IgD-negative memory B cell (primary cell): ENCODE results near the gene RTN4R. TPM values are rescaled to one million over a fixed set of nuclear protein-coding genes. Genes with fewer than 3 reads are reported as not detected.
"Not testable (repeated sequence)": the region's sequence is repeated elsewhere in the genome, so short reads cannot be mapped to it uniquely, and the experiment has no call there.

Source experiments
- H3K27ac Mint-ChIP-seq, 3 donors: one replicate each; pipeline ENCODE4 v1.8.0; 2020 to 2022; ENCODE audit warnings: mild to moderate bottlenecking in 3 of 3, mixed read lengths in 3 of 3, moderate library complexity in 1 of 3
- H3K27me3 Mint-ChIP-seq: one replicate; pipeline ENCODE4 v1.8.0; 2021; ENCODE audit warnings: mixed read lengths
- H3K36me3 Mint-ChIP-seq: one replicate; pipeline ENCODE4 v1.8.0; 2020; ENCODE audit warnings: mild to moderate bottlenecking, mixed read lengths
- H3K4me1 Mint-ChIP-seq, 3 donors: one replicate each; pipeline ENCODE4 v1.8.0; 2020 to 2022; ENCODE audit warnings: mixed read lengths in 3 of 3, mild to moderate bottlenecking in 1 of 3
- H3K4me3 Mint-ChIP-seq, 4 donors: one replicate each; pipeline ENCODE4 v1.8.0; 2020 to 2022; ENCODE audit warnings: mild to moderate bottlenecking in 4 of 4, mixed read lengths in 4 of 4, moderate library complexity in 3 of 4
- H3K9me3 Mint-ChIP-seq, 3 donors: one replicate each; pipeline ENCODE4 v1.8.0; 2020 to 2021; ENCODE audit warnings: mixed read lengths in 3 of 3, mild to moderate bottlenecking in 1 of 3
- polyA plus RNA-seq: library from polyadenylated mRNA; unstranded; fragments of 300-500 nt; fragmentation: Illumina TruSeq; gene quantifications from one replicate; pipeline ENCODE4 v1.2.3, GENCODE V29; 2021

Gene RTN4R
- not detected for polyA plus RNA-seq

DNA sequence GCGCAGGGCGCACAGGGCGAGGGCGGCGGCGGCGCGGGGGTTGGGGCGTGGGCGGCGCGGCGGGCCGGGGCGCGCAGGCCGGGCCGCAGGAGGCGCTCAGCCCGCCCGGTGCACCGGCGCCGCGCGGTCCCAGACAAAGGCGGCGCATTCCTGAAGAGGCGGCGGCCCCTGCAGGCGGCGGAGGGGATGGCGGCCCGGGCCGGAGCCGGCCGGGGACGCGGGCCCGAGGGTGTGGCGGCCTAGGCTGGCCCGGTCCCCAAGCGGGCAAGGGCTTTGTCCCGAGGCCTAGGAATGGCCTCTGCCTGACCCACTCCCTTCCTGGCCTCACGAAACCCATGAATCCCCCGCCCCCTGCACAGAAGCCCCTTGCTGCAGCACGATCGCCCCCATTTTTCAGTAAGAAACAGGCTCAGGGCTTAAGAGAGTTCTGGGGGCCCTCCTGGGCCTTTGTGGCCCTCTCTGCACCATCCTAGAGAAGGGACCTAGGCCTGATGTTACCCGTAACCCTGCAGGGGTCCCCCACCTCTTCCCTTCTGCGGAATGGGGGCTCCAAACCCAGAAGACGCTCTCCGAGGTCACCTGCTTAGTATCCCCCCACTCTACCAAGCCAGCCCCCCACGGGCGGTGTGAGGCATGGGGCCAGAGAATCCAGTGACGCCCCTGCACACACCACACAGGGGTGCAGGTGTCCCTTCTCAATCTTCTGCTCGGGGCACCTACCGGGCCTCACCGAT is at the start of gene RTN4R:
Gene RTN4R, minus strand, starts transcription at position 40 of the 734 bp plus-strand sequence. CDS start 226 bp downstream, outside the sequence.
- peaks cover 0 to 2% (median 0%) of the 10 kb centered on the region in 3 donors for H3K4me1 Mint-ChIP-seq
- H3K27me3 Mint-ChIP-seq = peaks cover 3% of the 10 kb centered on the region
- H3K27ac Mint-ChIP-seq = no peak within 1 kb of the TSS
- H3K36me3 Mint-ChIP-seq = no peaks in the 10 kb centered on the region
- H3K9me3 Mint-ChIP-seq = no peaks in the 10 kb centered on the region
- H3K4me3 Mint-ChIP-seq = peak within 1 kb of the TSS; percentile 60 to 89 (median 76)

DNA sequence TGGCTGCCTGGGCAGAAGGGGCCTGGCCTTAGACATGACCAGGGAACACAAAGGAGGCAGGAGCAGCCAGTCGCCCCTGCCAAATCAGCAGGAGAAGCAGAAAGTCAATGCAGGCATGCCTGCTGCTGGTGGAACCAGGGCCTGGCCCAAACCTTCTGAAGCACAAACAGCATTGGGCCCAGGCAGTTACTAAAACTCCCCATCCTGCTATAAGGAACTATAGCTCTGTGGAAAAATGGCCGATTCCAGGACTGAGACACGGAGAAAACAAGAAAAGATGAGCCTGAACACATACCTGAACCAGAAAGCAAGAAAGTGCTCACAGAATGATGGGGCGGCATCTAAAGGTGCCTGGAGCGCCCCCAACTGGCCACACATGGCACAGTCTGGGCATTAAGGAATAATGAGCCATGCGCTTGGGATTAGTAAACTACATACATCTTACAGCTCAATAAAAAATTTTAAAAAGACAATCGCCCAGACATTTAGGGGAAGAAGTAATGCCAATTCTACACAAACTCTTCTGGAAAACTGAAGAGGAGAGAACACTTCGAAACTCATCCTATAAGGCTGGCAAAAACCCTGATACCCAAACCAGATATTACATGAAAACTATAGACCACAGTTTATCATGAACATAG is 49.4 kb upstream of the RTN4R start:
- not testable (repeated sequence) for H3K36me3 Mint-ChIP-seq, H3K9me3 Mint-ChIP-seq, H3K27me3 Mint-ChIP-seq
- peak overlapping the region in 3 of 4 donors; percentile 30 to 97 (median 57) for H3K4me3 Mint-ChIP-seq
- H3K27ac Mint-ChIP-seq = peak overlapping the region in 2 of 3 donors; percentile 10 to 54
- peaks cover 9 to 18% (median 16%) of the 10 kb centered on the region in 3 donors for H3K4me1 Mint-ChIP-seq

DNA sequence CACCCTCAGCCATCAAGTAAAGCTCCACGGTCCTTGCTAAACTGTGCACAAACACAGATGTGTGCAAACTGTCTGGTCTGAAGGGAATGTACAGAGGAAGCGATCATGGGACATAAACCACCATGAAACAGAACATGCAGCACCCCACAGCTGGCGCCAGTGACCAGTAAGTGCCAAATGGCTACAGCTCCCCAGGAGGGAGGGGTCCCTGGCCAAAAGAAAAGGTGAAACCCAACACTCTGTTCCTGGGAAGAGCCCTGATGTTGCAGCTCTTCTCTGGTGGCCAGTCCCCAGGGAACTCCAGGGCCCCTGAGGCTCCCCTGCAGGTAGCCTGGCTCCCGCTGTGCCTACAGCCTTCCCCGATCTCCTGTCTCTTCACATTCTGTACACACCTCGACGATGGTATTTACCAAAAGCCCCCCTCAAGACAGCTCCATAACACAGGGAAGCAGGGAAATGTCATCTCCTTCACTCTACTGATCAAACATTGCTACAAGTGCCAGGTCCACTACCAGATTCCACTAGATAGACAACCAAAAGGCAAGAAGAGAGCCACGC is 48.8 kb upstream of the RTN4R start:
- H3K36me3 Mint-ChIP-seq = no peaks in the 10 kb centered on the region
- peak overlapping the region in 1 of 4 donors; percentile 97 for H3K4me3 Mint-ChIP-seq
- H3K4me1 Mint-ChIP-seq = peaks cover 9 to 18% (median 16%) of the 10 kb centered on the region in 3 donors
- no peaks in the 10 kb centered on the region for H3K9me3 Mint-ChIP-seq
- H3K27ac Mint-ChIP-seq = no peak overlapping the region
- no peaks in the 10 kb centered on the region for H3K27me3 Mint-ChIP-seq

DNA sequence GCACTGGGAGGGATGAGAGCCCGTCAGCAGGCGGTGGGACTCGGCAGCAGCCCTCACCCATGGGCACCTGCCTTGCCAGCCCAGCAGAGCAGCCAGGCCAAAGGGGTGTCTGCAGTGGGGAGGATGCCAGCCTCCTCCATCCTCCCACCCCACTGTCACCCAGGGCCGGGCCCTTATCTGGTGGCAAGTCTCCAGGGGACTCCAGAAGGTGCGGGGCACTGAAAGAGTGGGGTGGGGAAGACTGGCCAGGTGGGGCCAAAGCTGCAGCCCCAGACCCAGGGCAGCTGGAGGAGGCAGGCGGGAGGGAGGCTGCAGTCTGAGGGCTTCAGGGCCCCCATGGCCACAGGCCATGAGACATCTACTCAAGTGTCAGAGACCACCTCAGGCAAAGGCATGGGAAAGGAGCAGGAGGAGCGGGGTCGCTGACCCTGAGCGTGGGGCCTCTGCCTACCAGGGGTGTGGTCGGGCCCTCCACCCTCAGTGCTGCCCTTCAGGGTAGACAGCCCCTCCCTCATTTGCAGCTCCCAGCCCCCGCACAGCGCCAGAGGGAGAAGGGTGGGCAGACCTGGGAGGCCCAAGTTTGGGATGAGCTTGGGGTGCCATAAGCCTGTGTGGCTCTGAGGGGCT is 48.2 kb upstream of the RTN4R start:
- Mint-ChIP-seq H3K27ac (no peak overlapping the region), H3K9me3 (no peaks in the 10 kb centered on the region), H3K36me3 (no peaks in the 10 kb centered on the region), H3K4me3 (no peak overlapping the region), H3K4me1 (peaks cover 7 to 18% (median 14%) of the 10 kb centered on the region in 3 donors), H3K27me3 (no peaks in the 10 kb centered on the region)

DNA sequence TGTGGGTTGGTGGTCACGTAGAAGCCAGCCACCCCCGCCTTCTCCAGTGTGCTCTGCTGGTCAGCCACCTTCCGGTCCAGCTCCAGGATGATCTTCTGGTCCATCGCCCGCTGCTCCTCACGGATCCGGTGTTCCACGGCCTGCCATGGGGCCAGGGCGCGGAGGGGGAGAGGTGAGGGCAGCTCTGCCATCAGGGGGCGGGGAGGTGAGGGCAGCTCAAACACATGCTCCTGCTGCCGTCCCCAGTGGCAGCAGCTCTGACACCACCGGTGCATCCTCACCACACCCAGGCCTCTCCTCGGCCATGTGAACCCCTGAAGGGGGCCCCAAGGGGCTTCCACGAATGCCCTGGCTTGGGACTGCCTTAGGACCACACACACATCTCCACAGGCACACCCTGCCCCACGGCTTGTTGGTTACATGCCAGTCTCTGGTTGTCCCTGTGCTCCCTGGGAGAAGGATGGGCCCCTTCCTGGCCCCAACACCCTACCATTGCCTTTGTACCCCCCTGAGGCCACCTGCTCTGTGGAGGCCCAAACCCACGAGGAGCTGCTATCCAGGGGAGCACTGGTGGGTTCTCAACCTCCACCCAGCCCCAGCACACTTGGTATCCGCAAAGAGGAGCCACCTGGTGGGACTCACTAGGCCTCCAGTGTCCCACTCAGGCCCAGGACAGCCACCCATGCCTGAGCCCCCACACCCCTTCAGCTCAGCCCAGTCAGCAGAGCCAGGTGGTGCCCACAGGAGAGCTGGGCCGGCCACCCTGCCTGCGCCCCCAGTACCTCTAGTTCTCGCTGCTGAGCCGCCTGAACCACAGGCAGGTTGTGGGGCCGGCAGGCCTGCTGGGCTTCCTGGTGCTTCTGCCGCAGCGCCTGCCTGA is 47.5 kb upstream of the RTN4R start:
- H3K9me3 Mint-ChIP-seq = no peaks in the 10 kb centered on the region
- no peak overlapping the region for H3K27ac Mint-ChIP-seq
- no peak overlapping the region for H3K4me3 Mint-ChIP-seq

DNA sequence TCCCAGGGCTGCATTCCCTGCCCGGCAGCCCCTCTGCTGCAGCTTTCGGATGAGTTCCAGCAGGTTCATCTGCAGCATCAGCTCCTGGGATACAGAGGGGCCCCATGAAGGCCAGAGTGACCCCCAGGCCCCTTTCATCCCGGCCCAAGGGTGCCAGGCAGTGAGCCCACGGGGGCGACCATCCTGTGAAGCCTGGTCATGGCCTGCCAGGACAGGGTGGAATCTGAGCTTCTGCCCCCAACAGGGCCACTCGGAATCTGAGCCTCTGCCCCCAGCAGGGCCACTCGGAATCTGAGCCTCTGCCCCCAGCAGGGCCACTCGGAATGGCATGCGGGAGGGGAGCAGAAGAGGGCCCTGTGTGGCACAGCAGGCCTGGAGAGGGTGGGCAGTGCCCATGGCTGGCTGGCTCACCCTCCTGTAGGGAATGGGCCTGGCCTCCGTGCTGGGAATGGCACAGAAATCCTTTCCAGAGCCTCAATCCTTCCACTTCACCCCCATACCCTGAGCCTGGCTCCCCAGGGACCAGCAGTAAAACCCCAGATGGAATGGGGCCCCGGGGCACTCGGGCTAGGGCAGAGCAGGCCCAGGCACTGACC is 46.7 kb upstream of the RTN4R start:
- H3K9me3 Mint-ChIP-seq, H3K27me3 Mint-ChIP-seq, H3K27ac Mint-ChIP-seq, H3K36me3 Mint-ChIP-seq, H3K4me3 Mint-ChIP-seq: not testable (repeated sequence)
- peaks cover 3 to 13% (median 9%) of the 10 kb centered on the region in 3 donors for H3K4me1 Mint-ChIP-seq

More for the DNA sequence above, 47.5 kb upstream of the RTN4R start:
- Mint-ChIP-seq H3K4me1 (peaks cover 4 to 16% (median 10%) of the 10 kb centered on the region in 3 donors), H3K36me3 (no peaks in the 10 kb centered on the region), H3K27me3 (no peaks in the 10 kb centered on the region)

DNA sequence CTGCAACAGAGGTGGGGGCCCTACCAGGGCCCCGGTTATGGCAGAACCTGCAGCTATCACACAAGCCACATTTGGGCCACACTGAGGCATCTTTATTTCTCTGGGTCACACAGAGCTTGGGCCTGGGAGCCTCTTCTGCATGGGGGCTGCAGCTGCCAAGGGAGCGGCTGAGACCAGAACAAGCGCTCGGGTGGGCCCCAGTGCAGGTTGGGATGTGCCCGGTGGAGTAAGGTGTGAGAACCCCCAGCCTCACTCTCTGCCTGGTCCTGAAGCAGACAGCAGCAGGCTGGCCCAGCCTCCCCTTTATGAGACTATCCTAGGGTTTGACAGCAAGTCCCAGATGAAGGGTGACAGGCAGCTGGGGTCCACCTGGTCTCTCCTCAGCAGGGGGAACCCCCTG is 46.1 kb upstream of the RTN4R start:
- H3K4me1 Mint-ChIP-seq = peaks cover 3 to 13% (median 9%) of the 10 kb centered on the region in 3 donors
- not testable (repeated sequence) for H3K27ac Mint-ChIP-seq, H3K9me3 Mint-ChIP-seq, H3K4me3 Mint-ChIP-seq, H3K36me3 Mint-ChIP-seq, H3K27me3 Mint-ChIP-seq

DNA sequence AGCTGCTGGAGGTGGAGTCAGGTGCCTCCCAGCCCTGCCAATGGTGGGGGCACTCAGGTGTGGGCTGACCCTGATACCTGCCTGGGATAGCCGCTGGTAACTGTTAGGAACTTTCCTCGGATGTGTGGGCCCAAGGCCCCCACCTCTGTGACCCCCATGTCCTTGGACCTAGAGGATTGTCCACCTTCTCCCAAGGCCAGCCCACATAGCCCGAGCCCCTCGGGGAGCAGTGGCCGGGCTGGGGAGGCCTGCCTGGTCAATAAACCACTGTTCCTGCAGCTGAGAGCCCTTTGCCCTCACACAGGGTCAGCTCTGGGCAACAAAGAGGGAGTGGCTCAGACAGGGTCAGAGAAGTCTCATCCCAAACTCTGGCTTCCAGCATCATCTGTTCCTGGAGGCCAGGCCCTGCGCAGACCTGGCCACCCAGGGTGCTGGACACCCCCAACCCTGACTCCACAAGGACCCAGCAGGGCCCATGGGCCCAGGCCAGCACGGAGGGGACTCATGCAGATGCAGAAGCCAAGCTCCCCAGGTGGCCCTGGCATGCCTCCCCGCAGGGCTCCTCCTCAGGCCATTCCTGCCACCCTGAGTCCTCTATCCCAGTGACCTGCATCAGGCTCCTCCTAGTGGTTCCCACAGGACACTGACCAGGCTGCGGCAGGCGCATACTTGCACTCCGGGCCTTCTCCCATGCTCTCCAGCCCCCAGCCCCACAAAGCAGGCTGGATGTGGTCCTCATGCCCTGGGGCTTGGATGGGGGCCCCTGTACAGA is 45.4 kb upstream of the RTN4R start:
- H3K4me1 Mint-ChIP-seq = peaks cover 3 to 13% (median 6%) of the 10 kb centered on the region in 3 donors
- not testable (repeated sequence) for H3K27me3 Mint-ChIP-seq, H3K36me3 Mint-ChIP-seq, H3K9me3 Mint-ChIP-seq, H3K4me3 Mint-ChIP-seq, H3K27ac Mint-ChIP-seq

DNA sequence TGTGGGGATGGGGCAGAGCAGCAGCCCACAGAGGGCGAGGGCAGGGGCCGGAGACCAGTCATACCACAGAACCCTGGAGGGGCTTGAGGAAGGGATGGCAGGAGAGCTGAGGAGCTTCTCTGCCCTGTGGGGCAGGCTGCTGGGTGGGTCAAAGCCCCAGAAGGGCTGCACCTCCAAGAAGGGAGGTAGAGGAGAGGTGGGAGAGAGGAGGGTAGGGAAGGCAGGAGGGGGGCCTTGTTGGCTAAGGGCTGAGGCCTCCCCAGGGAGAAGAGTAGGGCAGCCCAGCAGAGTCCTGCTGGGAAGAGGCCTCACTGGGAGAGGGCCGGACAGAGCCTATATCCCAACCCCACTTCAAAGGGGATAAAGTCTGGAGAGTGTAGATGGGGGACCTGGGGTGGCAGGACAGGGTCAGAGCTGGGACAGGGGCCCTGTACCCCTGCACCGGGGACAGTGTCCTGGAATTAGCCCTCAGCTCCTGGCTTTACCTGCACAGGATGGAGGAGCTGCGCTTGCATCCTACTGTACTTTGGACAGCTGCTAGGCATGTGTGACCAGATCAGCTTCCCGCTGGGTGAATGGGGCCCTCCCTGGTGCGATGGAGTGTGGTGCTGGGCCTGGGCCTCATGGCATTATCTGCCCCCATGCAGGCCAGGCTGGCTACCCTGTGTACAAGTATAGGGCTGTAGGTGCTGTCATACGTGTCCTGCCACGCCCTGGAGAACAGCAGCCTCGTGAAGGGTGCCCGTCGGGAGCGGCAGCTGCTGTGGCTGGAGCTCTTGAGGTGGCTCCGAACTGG is 44.5 kb upstream of the RTN4R start:
- H3K36me3 Mint-ChIP-seq = no peaks in the 10 kb centered on the region
- H3K4me3 Mint-ChIP-seq = no peak overlapping the region
- H3K4me1 Mint-ChIP-seq = peaks cover 0 to 7% (median 2%) of the 10 kb centered on the region in 3 donors
- H3K9me3 Mint-ChIP-seq = no peaks in the 10 kb centered on the region
- H3K27me3 Mint-ChIP-seq = no peaks in the 10 kb centered on the region
- no peak overlapping the region for H3K27ac Mint-ChIP-seq

DNA sequence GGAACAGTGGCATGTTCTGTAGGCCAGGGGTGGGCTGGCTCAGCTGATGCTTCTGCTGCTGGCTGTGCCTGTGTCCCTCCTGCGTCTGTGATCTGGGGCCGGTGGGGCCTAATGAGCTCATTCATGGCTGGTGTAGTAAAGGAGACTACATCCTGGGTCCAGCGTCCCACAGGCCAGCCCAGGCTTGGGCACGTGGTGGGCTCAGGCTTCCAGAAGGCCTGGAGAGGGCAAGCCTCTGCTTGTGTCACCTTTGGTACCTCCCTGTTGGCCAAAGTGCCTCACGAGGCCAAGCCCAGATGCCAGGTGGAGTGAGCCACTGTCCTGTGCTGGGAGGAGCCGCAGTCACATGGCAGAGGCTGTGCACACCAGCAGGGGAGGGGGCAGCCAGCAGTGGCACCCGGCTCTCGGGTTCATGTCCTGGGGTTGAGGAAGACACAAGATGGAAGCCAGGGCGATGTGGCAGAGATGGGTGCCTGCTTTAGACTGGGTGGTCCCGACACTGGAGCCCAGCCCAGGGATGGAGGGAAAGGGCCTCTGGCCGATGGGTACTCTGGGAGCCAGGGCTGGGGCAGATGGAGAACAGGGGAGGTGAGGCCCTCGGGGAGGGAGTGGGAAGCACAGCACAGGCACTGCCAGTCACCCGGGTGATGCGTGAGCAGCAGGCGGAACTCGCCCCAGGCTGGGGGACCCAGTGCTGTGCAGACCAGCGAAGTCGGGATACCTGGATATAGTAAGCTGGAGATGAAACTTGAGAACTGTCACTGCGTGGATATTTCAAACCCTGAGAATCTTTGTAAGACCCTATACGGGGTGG is 43.3 kb upstream of the RTN4R start:
- not testable (repeated sequence) for H3K9me3 Mint-ChIP-seq, H3K27me3 Mint-ChIP-seq, H3K27ac Mint-ChIP-seq, H3K4me3 Mint-ChIP-seq, H3K36me3 Mint-ChIP-seq, H3K4me1 Mint-ChIP-seq

DNA sequence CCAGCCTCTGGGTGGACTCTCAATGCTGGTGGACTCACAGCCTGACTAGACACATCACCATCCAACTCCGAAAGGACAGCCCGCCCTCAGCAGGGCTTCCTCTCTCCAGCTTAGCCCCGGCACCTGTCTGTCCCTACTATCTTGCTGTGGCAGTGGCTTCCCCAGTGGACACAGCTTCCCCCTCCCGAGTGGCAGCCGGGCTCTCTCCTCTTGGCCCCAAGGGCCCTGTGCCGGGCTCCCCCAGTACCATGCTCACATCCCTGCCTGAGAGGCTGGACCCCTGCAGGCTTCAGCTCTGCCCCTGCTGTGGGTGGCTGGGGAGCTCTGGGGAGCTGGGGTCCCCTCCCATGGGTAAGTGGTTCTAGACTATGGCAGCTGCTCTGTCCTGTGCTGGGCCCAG is 42.7 kb upstream of the RTN4R start:
- H3K4me1 Mint-ChIP-seq, H3K27ac Mint-ChIP-seq, H3K36me3 Mint-ChIP-seq, H3K9me3 Mint-ChIP-seq, H3K27me3 Mint-ChIP-seq, H3K4me3 Mint-ChIP-seq: not testable (repeated sequence)

DNA sequence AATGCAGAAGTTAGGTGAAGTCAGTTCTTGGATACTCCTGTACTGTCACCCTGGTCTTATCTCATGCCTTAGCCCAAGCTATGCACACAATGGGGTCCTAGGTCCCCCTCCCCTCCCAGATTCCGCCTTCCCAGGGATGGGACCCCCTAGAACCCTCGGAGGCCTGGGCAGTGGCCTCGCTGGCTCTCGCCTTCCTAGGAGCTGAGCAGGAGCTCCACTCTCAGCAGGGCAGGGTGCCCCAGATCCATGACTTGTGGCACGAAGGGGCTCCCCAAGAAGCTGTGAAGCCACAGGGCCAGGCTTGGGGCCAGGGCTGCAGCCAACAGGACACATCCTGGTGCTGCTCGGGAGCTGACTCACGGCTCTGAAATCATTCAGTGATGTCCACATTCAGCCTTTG is 42.1 kb upstream of the RTN4R start:
- H3K27me3 Mint-ChIP-seq, H3K27ac Mint-ChIP-seq, H3K36me3 Mint-ChIP-seq, H3K4me1 Mint-ChIP-seq, H3K9me3 Mint-ChIP-seq, H3K4me3 Mint-ChIP-seq: not testable (repeated sequence)
